HG03521 (cell line): ENCODE results near the gene MAPK8IP1.
"Not testable (repeated sequence)": the region's sequence is repeated elsewhere in the genome, so short reads cannot be mapped to it uniquely, and the experiment has no call there.

Experiments
- ATAC-seq: cut with Tn5 transposase; IDR thresholded peaks from one replicate; pipeline ENCODE4 v1.9.1; 2021; ENCODE audit warnings: mild to moderate bottlenecking, moderate library complexity; ENCODE audit not compliant: unreplicated experiment

Gene MAPK8IP1

GRCh38 chr11:45889555-45889954 lies 4.1 kb downstream of the MAPK8IP1 start:
- ATAC-seq = no peak

- ATAC-seq = no peak
These were observed 4.5 kb downstream of the MAPK8IP1 start for GRCh38 chr11:45889966-45890365.

GRCh38 chr11:45890886-45891550 lies 5.6 kb downstream of the MAPK8IP1 start:
- ATAC-seq = no peak

- no peak for ATAC-seq
These were observed 7.4 kb downstream of the MAPK8IP1 start for GRCh38 chr11:45892856-45893255.

- no peak for ATAC-seq
These were observed 9.2 kb downstream of the MAPK8IP1 start for GRCh38 chr11:45894555-45895247.

- no peak for ATAC-seq
These were observed 10.3 kb downstream of the MAPK8IP1 start for GRCh38 chr11:45895553-45896259.

- no peak for ATAC-seq
These were observed 11.1 kb downstream of the MAPK8IP1 start for GRCh38 chr11:45896422-45896984.

- no peak for ATAC-seq
These were observed 12.1 kb downstream of the MAPK8IP1 start for GRCh38 chr11:45897556-45897955.

GRCh38 chr11:45899086-45899447 lies 13.6 kb downstream of the MAPK8IP1 start:
- no peak for ATAC-seq

GRCh38 chr11:45899448-45900174 lies 14.2 kb downstream of the MAPK8IP1 start:
- no peak for ATAC-seq

- not testable (repeated sequence) for ATAC-seq
These were observed 14.8 kb downstream of the MAPK8IP1 start for GRCh38 chr11:45900175-45900800.

- ATAC-seq = no peak
These were observed 15.6 kb downstream of the MAPK8IP1 start for GRCh38 chr11:45900916-45901617.

GRCh38 chr11:45901626-45902025 lies 16.2 kb downstream of the MAPK8IP1 start:
- no peak for ATAC-seq

- ATAC-seq = no peak
These were observed 17.3 kb downstream of the MAPK8IP1 start for GRCh38 chr11:45902452-45903380.

- ATAC-seq = no peak
These were observed 19.0 kb downstream of the MAPK8IP1 start for GRCh38 chr11:45904309-45904915.

GRCh38 chr11:45905095-45905494 lies 19.6 kb downstream of the MAPK8IP1 start:
- ATAC-seq = no peak

- not testable (repeated sequence) for ATAC-seq
These were observed 20.1 kb downstream of the MAPK8IP1 start for GRCh38 chr11:45905576-45905975.

GRCh38 chr11:45906096-45906682 lies 20.7 kb downstream of the MAPK8IP1 start:
- ATAC-seq = no peak
